GM10266 (cell line): ENCODE data around the gene NRG3.

Source experiments
- DNase-seq: peaks from one replicate; pipeline ENCODE4 v3.0.0; 2012; ENCODE audit errors: extremely low spot score
- CTCF ChIP-seq: IDR thresholded peaks from 2 replicates; pipeline ENCODE4 v1.5.1; 2012; ENCODE audit warnings: mild to moderate bottlenecking, low read depth; ENCODE audit not compliant: control insufficient read depth, insufficient read depth; ENCODE audit errors: missing control alignments

NRG3 gene

GRCh38 chr10:82124713-82125112 lies 249.7 kb downstream of the NRG3 start:
- DNase-seq: no peak
- no peak for TF ChIP-seq CTCF

- no peak for TF ChIP-seq CTCF
- no peak for DNase-seq
Measured at GRCh38 chr10:82128527-82128926, 253.5 kb downstream of the NRG3 start.

GRCh38 chr10:82136103-82136502 lies 261.1 kb downstream of the NRG3 start:
- DNase-seq: no peak
- TF ChIP-seq CTCF: no peak

GRCh38 chr10:82144153-82144552 lies 269.2 kb downstream of the NRG3 start:
- no peak for DNase-seq
- TF ChIP-seq CTCF: no peak

- DNase-seq: no peak
- TF ChIP-seq CTCF: no peak
Measured at GRCh38 chr10:82148764-82149163, 273.8 kb downstream of the NRG3 start.

GRCh38 chr10:82149674-82150073 lies 274.7 kb downstream of the NRG3 start:
- TF ChIP-seq CTCF: no peak
- DNase-seq: no peak

GRCh38 chr10:82150123-82150900 lies 275.3 kb downstream of the NRG3 start:
- DNase-seq: peak; percentile 8
- peak; percentile 52 for TF ChIP-seq CTCF
